ENCODE measurements around the gene AEBP2.
"Not testable (repeated sequence)": the region's sequence is repeated elsewhere in the genome, so short reads cannot be mapped to it uniquely, and the experiment has no call there.

The AEBP2 gene

GRCh38 chr12:19456176-19456575, 16.9 kb downstream of the AEBP2 start:
- no peak for DNase-seq

DNA sequence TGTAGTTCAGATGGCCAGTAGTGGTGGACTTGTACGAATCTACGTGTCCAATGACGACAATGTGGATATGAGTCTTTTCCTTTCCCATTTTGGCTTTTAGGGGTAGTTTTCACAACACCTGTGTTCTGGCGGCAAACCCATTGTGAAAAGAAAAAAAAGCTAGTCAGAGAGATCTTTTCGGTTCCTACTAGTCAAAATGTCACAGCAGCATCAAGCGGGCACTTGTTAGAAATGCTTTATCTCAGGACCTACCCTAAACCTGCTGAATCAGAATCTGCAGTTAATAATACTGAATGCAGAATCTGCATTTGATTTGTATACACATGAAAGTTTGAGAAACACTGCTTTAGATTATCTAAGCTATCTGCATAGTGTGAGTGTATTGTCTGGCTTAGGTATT, 18.3 kb downstream of the AEBP2 start:
- DNase-seq = no peak

GRCh38 chr12:19458733-19459132, 19.4 kb downstream of the AEBP2 start:
- DNase-seq = no peak

DNA sequence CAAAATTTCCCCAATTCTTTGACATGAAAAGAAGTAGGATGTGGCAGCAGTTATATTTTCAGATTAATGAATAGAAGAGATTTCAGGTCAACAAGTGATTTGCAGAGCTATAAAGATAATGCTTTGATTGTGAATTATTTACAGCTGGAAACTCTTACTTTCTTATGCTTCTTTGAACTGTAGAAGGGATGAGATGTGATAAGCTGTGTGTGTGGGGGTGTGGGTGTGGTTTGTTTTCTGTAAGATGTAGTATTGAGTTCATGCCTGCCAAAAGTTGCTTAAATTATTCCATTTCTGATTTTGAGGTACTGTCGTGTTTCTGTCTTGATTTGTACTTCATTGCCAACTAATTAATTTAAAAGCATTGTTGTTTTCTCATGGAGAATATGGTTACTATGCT, 22.7 kb downstream of the AEBP2 start:
- DNase-seq = no peak

DNA sequence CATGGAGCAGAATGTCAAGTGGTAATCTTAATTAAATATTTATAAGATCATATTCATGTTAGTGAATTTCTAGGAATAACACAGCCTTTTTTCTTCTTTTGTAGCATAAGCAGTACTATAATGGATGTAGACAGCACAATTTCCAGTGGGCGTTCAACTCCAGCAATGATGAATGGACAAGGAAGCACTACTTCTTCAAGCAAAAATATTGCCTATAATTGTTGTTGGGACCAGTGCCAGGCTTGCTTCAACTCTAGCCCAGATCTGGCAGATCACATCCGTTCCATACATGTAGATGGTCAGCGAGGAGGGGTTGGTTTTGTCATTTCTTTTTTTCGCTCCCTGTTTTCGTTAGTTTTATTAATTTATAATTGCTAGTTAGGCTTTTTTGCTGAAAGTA, 23.1 kb downstream of the AEBP2 start:
- no peak for DNase-seq

- DNase-seq = no peak
Measured at GRCh38 chr12:19464192-19464580, 24.9 kb downstream of the AEBP2 start.

GRCh38 chr12:19465711-19466110, 26.4 kb downstream of the AEBP2 start:
- no peak for DNase-seq

- no peak for DNase-seq
Measured at GRCh38 chr12:19474147-19474546, 34.9 kb downstream of the AEBP2 start.

DNA sequence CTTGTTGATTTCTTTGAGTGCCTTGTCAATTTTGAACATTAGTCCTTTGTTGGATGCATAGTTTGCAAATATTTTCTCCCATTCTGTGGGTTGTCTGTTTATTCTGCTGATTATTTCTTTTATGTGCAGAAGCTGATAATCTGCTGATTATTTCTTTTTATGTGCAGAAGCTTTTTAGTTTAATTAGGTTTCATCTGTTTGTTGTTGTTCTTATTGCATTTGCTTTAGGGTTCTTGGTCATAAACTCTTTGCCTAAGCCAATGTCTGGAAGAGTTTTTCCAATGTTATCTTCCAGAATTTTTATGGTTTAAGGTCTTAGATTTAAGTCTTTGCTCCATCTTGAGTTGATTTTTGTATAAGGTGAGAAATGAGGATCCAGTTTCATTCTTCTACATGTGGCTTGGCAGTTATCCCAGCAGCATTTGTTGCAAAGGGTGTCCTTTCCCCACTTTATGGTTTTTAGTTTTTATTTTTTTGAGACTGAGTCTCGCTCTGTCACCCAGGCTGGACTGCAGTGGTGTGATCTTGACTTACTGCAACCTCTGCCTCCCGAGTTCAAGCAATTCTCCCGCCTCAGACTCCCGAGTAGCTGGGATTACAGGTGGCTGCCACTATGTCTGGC, 36.7 kb downstream of the AEBP2 start:
- not testable (repeated sequence) for DNase-seq

GRCh38 chr12:19477071-19477470, 37.8 kb downstream of the AEBP2 start:
- DNase-seq = no peak

DNA sequence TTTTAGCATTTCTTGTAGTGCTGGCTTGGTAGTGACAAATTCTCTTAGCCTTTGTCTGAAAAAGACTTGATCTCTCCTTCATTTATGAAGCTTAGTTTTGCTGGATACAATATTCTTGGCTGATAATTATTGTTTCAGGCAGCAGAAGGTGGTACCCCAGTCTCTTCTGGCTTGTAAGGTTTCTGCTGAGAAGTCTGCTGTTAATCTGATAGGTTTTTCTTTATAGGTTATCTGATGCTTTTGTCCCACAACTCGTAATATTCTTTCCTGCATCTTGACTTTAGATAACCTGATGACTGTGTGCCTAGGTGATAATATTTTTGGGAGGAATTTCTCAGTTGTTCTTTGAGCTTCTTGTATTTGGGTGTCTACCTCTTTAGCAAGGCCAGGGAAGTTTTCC, 41.2 kb downstream of the AEBP2 start:
- no peak for DNase-seq

DNA sequence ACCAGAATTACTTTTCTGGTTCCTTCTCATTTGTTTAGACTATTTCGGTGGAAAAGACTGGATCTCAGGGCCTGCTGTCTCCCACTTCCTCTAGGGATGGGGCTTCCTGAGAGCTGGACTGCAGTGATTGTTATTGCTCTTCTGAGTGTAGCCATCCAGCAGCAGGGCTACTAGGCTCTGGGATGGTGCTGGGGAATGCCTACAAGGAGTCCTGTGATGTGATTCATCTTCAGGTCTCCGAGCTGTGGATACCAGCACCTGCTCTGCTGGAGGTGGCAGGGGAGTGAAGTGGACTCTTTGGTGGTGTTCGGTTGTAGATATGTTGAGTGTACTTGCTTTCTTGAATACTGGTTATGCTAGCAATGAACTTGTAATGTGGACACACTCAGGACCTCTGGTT, 42.7 kb downstream of the AEBP2 start:
- no peak for DNase-seq

GRCh38 chr12:19482551-19483109, 43.3 kb downstream of the AEBP2 start:
- DNase-seq = peak; percentile 71

DNA sequence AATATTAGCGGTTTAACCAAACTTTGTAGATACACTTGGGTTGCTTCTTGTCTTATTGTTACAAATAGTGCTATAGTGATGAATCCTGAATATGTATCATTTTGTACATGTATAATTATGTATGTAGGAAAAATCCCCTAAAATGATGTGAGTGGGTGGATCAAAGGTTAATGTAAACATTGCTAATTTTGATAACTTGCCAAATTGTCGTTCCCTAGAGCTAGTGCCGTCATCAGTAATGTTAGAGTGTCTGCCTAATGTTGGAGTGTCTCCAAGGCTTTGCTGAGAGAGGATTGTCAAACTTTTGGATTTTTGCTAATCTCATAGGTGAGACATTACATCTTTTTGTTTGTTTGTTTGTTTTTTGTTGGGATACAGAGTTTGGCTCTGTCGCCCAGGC, 44.4 kb downstream of the AEBP2 start:
- DNase-seq = no peak

- DNase-seq = peak; percentile 24
Measured at GRCh38 chr12:19484738-19485137, 45.4 kb downstream of the AEBP2 start.

DNA sequence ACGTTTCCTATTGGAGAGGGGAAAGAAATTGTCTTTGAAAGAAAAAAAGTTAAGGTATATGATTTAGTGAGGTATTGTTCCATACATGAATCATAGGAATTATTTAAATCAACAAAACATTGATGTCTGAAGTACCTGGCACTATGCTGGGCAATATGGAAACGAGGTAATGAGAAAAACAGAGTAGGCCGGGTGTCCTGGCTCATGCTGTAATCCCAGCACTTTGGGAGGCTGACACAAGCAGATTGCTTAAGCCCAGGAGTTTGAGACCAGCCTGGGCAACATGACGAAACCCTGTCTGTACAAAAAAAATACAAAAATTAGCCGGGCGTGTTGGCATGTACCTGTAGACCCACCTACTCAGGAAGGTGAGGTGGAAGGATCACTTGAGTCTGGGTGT, 45.9 kb downstream of the AEBP2 start:
- no peak for DNase-seq

GRCh38 chr12:19489168-19489567, 49.9 kb downstream of the AEBP2 start:
- DNase-seq = no peak

- DNase-seq = no peak
Measured at GRCh38 chr12:19490908-19491307, 51.6 kb downstream of the AEBP2 start.

GRCh38 chr12:19491863-19492262, 52.6 kb downstream of the AEBP2 start:
- DNase-seq = no peak

- DNase-seq = no peak
Measured at GRCh38 chr12:19496219-19496878, 57.1 kb downstream of the AEBP2 start.

DNA sequence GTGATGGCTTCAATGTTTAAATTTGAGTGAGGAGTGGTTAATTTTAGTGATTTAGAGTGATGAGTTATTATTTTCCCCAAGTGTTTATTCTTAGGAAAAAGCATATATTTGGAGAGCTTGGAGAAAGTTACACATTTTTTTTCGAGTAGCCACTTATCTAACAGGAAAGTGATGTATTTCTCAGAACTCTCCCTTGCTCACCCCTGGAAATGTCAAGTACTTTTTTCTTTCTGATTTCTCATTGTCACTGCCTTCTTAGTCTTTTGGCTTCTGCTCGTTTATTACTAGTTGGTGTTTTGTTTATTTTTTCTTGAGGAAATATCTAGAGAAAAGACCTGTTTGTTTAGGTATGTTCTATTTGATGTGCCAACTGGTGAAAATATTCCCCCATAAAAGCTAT, 58.8 kb downstream of the AEBP2 start:
- no peak for DNase-seq

GRCh38 chr12:19499030-19499429, 59.7 kb downstream of the AEBP2 start:
- DNase-seq = no peak

DNA sequence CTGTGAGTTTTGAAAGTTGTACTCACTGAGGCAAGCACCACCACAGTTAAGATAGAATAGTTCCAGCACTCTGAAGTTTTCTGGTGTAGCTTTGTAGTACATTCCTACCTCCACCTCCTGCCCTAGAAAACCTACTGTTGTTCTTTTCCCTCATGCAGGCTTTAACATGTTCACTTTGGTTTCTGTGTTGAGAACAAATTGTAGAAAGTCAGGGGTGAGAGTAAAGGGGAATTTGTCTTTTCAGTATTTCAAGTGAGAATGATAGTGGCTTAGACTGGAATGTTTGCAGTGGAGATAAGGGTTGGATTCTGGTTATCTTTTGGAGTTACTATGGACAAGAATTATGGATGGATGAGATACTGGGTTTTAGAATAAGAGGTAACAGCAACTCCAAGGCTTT, 67.2 kb downstream of the AEBP2 start:
- DNase-seq = no peak

- DNase-seq = no peak
Measured at GRCh38 chr12:19507823-19508222, 68.5 kb downstream of the AEBP2 start.

DNA sequence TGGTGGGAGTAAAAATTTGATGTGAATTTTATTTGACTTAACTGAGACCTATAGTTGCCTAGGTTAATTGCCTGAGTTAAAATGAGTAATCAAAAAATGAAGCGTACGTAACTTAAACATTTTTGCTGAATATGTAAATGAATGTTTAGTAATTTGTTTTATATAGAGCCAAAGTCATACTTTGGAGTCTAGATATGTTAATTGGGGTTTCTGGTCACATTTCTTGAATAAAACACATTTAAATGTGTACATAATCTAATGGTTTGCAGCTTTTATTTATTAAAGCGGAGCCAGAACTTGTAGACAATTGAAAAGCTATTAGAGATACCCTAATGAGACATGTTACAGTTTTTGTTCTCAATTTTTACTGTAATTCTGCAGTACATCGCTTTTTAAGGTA, 71.2 kb downstream of the AEBP2 start:
- DNase-seq = no peak
